ENCODE measurements around the gene OGFRL1.

- TF ChIP-seq CTCF (IDR thresholded peaks at IDR 0.05) (no peak), POLR2A (IDR thresholded peaks at IDR 0.05) (no peak)
Measured at GRCh38 chr6:71309656-71310055, 21.0 kb downstream of the OGFRL1 start.
